Activated CD8-positive, alpha-beta T cell treated with anti-CD3 and anti-CD28 coated beads for 36 hours (primary cell): ENCODE results near the gene OR52A5. TPM values are rescaled to one million over a fixed set of nuclear protein-coding genes. Genes with fewer than 3 reads are reported as not detected.
"Not testable (repeated sequence)": the region's sequence is repeated elsewhere in the genome, so short reads cannot be mapped to it uniquely, and the experiment has no call there.

Experiments used
- ATAC-seq: fragments of 200-7000 bp; cut with Tn5 transposase; one replicate; pipeline ENCODE4 v1.10.0; 2021; ENCODE audit warnings: mild to moderate bottlenecking, moderate library complexity
- CTCF ChIA-PET: fragments of 350-600 bp; sonication (Branson Sonifier 250); formaldehyde crosslinking; loops from one replicate; lab custom pipeline; 2021; ENCODE audit warnings: antibody characterized with exemption; lab: Charles Lee
- POLR2A ChIA-PET: fragments of 350-600 bp; sonication (Branson Sonifier 250); formaldehyde crosslinking; loops from one replicate; lab custom pipeline; 2021; ENCODE audit warnings: antibody characterized with exemption; lab: Charles Lee
- DNase-seq: peaks from one replicate; pipeline ENCODE4 v3.0.0-alpha.2; 2020
- H3K27ac Mint-ChIP-seq: one replicate; pipeline ENCODE4 v1.8.0; 2021; ENCODE audit warnings: mild to moderate bottlenecking, mixed read lengths
- H3K27me3 Mint-ChIP-seq: one replicate; pipeline ENCODE4 v1.8.0; 2021; ENCODE audit warnings: mixed read lengths
- H3K36me3 Mint-ChIP-seq: one replicate; pipeline ENCODE4 v1.8.0; 2021; ENCODE audit warnings: low read depth, mixed read lengths
- H3K4me1 Mint-ChIP-seq: one replicate; pipeline ENCODE4 v1.8.0; 2021; ENCODE audit warnings: low read depth, mixed read lengths
- H3K4me3 Mint-ChIP-seq: one replicate; pipeline ENCODE4 v1.8.0; 2021; ENCODE audit warnings: mild to moderate bottlenecking, moderate library complexity, mixed read lengths
- H3K9me3 Mint-ChIP-seq: one replicate; pipeline ENCODE4 v1.8.0; 2021; ENCODE audit warnings: mixed read lengths
- intact Hi-C: fragments of 100-400 bp; cut with micrococcal nuclease; formaldehyde crosslinking; loops from one replicate; pipeline ENCODE4 v1.10.0; 2022
- total RNA-seq, 2 experiments: library from RNA; stranded (reverse); gene quantifications; one replicate each; pipeline ENCODE4 v1.2.3, GENCODE V29; 2021
- TF ChIP-seq, protein P1 (sequence below): fragments of 200-600 bp; IDR thresholded peaks from one replicate; pipeline ENCODE4 v1.8.0; 2022; ENCODE audit warnings: antibody characterized with exemption, mild to moderate bottlenecking

OR52A5 gene
- not detected for total RNA-seq

GRCh38 chr11:5137996-5138395 lies at the start of gene OR52A5:
Gene OR52A5, minus strand, starts transcription at chr11:5138356. Its CDS starts 5,714 bp downstream, at chr11:5132642.
- intact Hi-C loops, result no loop called here
- ATAC-seq, result no peak
- Mint-ChIP-seq H3K27me3 (peaks cover 2% of the 10 kb centered on the region), H3K27ac (no peak within 1 kb of the TSS), H3K4me3 (no peak within 1 kb of the TSS), H3K4me1 (no peaks in the 10 kb centered on the region), H3K36me3 (no peaks in the 10 kb centered on the region), H3K9me3 (no peaks in the 10 kb centered on the region)
- TF ChIP-seq, protein P1, sequence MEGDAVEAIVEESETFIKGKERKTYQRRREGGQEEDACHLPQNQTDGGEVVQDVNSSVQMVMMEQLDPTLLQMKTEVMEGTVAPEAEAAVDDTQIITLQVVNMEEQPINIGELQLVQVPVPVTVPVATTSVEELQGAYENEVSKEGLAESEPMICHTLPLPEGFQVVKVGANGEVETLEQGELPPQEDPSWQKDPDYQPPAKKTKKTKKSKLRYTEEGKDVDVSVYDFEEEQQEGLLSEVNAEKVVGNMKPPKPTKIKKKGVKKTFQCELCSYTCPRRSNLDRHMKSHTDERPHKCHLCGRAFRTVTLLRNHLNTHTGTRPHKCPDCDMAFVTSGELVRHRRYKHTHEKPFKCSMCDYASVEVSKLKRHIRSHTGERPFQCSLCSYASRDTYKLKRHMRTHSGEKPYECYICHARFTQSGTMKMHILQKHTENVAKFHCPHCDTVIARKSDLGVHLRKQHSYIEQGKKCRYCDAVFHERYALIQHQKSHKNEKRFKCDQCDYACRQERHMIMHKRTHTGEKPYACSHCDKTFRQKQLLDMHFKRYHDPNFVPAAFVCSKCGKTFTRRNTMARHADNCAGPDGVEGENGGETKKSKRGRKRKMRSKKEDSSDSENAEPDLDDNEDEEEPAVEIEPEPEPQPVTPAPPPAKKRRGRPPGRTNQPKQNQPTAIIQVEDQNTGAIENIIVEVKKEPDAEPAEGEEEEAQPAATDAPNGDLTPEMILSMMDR, result no peak
- no peak for DNase-seq
- POLR2A ChIA-PET, result no interaction called here
- CTCF ChIA-PET, result no interaction called here

DNA sequence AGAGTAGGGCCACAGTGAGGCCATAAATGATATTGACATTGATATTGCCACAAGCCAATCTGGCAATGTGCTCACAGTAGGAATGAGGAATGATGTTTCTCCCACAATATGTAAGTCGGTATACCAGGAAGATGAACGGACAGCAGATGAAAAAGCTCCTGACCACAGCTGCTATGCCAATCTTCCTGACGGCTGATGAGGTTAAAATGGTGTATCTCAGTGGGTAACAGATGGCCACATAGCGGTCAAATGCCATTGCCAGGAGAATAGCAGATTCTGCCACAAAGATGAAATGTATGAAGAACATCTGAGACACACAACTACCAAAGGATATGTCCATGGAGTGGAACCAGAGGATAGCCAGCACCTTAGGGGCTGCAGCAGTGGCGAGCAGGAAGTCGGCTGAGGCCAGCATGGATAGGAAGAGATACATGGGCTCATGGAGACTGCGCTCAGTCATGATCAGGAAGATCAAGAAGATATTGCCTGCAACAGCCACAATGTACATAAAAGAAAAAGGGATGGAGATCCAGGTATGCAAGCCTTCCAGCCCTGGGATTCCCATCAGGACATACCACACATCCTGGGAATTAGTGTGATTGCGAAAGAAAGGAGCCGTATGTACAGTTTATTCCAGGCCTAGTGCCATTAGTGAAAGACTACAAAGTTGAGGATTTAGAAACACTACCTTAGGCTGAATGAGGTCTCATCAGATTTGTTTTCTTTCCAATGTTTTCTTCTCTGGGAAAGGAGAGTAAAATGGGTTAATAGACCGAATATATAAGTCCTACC lies 40.1 kb upstream of the OR52A5 start:
- TF ChIP-seq, protein P1, result no peak
- DNase-seq (no peak), ATAC-seq (no peak)
- no peak overlapping the region for H3K27ac Mint-ChIP-seq
- no peaks in the 10 kb centered on the region for H3K36me3 Mint-ChIP-seq
- no peaks in the 10 kb centered on the region for H3K9me3 Mint-ChIP-seq
- H3K27me3 Mint-ChIP-seq, result no peaks in the 10 kb centered on the region
- CTCF ChIA-PET, result no interaction called here
- no peak overlapping the region for H3K4me3 Mint-ChIP-seq
- POLR2A ChIA-PET, result no interaction called here
- H3K4me1 Mint-ChIP-seq, result no peaks in the 10 kb centered on the region
- intact Hi-C loops, result no loop called here

GRCh38 chr11:5174934-5175333 lies 36.8 kb upstream of the OR52A5 start:
- Mint-ChIP-seq H3K36me3 (no peaks in the 10 kb centered on the region), H3K4me3 (no peak overlapping the region), H3K27me3 (no peaks in the 10 kb centered on the region), H3K27ac (no peak overlapping the region), H3K9me3 (no peaks in the 10 kb centered on the region), H3K4me1 (no peaks in the 10 kb centered on the region)
- CTCF ChIA-PET, result no interaction called here
- intact Hi-C loops, result no loop called here
- DNase-seq (no peak), ATAC-seq (no peak)
- POLR2A ChIA-PET, result no interaction called here
- TF ChIP-seq, protein P1, result no peak

- Mint-ChIP-seq H3K36me3 (no peaks in the 10 kb centered on the region), H3K27ac (no peak overlapping the region), H3K27me3 (no peaks in the 10 kb centered on the region), H3K9me3 (no peaks in the 10 kb centered on the region), H3K4me3 (no peak overlapping the region), H3K4me1 (no peaks in the 10 kb centered on the region)
- ATAC-seq (no peak), DNase-seq (no peak)
- TF ChIP-seq, protein P1, result no peak
- CTCF ChIA-PET, result interaction anchor here (0.9 kb wide), 1 partner anchor 22 kb away, joined by 3 read pairs; no protein-coding TSS in a partner anchor
- intact Hi-C loops, result no loop called here
- POLR2A ChIA-PET, result no interaction called here
Observed at GRCh38 chr11:5171856-5172255, 33.7 kb upstream of the OR52A5 start.

DNA sequence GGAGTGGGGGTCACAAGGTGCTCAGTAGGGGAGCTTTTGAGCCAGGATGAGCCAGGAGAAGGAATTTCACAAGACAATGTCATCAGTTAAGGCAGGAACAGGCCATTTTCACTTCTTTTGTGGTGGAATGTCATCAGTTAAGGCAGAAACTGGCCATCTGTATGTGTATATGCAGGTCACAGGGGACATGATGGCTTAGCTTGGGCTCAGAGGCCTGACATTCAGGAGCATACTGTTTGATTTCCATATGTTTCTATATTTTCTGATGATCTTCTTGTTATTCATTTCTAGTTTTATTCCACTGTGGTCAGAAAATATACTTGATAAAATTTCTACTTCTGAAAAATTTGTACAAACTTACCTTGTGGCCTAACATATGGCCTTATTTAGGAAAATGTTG lies 27.7 kb upstream of the OR52A5 start:
- DNase-seq, H3K9me3 Mint-ChIP-seq, H3K4me1 Mint-ChIP-seq, ATAC-seq, H3K27me3 Mint-ChIP-seq, POLR2A ChIA-PET, H3K4me3 Mint-ChIP-seq, CTCF ChIA-PET, intact Hi-C loops, H3K27ac Mint-ChIP-seq, H3K36me3 Mint-ChIP-seq: not testable (repeated sequence)

DNA sequence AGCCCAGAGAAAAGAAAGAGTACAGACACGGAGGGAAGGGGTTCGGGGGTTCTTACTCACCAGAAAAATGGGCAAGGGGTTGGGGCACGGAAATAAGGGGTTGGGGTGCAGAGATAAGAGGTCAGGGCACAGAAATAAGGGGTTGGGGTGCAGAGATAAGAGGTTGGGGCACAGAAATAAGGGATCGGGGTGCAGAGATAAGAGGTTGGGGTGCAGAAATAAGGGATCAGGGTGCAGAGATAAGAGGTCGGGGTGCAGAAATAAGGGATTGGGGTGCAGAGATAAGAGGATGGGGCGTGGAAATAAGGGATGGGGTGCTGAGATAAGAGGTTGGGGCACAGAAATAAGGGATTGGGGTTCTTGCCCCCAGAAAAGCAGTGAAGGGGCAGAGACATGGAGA lies 26.7 kb upstream of the OR52A5 start:
- POLR2A ChIA-PET, H3K36me3 Mint-ChIP-seq, ATAC-seq, H3K9me3 Mint-ChIP-seq, H3K4me1 Mint-ChIP-seq, H3K27ac Mint-ChIP-seq, intact Hi-C loops, H3K27me3 Mint-ChIP-seq, DNase-seq, H3K4me3 Mint-ChIP-seq, CTCF ChIA-PET: not testable (repeated sequence)

GRCh38 chr11:5161045-5161444 lies 22.9 kb upstream of the OR52A5 start:
- H3K27me3 Mint-ChIP-seq, H3K4me3 Mint-ChIP-seq, ATAC-seq, H3K9me3 Mint-ChIP-seq, POLR2A ChIA-PET, CTCF ChIA-PET, H3K36me3 Mint-ChIP-seq, H3K4me1 Mint-ChIP-seq, H3K27ac Mint-ChIP-seq, intact Hi-C loops, DNase-seq: not testable (repeated sequence)

DNA sequence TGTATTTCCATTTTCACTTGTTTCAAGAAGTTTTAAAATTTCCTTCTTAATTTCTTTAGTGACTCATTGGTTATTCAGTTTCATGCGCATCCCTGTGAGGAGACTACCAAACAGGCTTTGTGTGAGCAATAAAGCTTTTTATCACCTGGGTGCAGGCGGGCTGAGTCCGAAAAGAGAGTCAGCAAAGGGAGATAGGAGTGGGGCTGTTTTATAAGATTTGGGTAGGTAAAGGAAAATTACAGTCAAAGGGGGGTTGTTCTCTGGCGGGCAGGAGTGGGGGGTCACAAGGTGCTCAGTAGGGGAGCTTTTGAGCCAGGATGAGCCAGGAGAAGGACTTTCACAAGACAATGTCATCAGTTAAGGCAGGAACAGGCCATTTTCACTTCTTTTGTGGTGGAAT lies 22.1 kb upstream of the OR52A5 start:
- DNase-seq, intact Hi-C loops, H3K36me3 Mint-ChIP-seq, CTCF ChIA-PET, H3K27ac Mint-ChIP-seq, ATAC-seq, H3K9me3 Mint-ChIP-seq, H3K4me1 Mint-ChIP-seq, H3K4me3 Mint-ChIP-seq, POLR2A ChIA-PET, H3K27me3 Mint-ChIP-seq: not testable (repeated sequence)
